Ishikawa (cell line): ENCODE results near the gene ZMYM1.

Experiments
- CEBPB ChIP-seq: IDR thresholded peaks from 2 replicates; pipeline ENCODE4 v1.6.1; 2012
- CREB1 ChIP-seq: IDR thresholded peaks from 2 replicates; pipeline ENCODE4 v1.6.1; 2012; ENCODE audit warnings: low read depth
- EGR1 ChIP-seq: IDR thresholded peaks from 2 replicates; pipeline ENCODE4 v1.6.1; 2012
- EP300 ChIP-seq: IDR thresholded peaks from 2 replicates; pipeline ENCODE4 v1.6.1; 2012; ENCODE audit warnings: borderline replicate concordance
- FOXM1 ChIP-seq: IDR thresholded peaks from 2 replicates; pipeline ENCODE4 v1.6.1; 2012; ENCODE audit warnings: low read depth, borderline replicate concordance
- NFIC ChIP-seq: IDR thresholded peaks from 2 replicates; pipeline ENCODE4 v1.6.1; 2012
- RAD21 ChIP-seq: IDR thresholded peaks from 2 replicates; pipeline ENCODE4 v1.6.1; 2012; ENCODE audit warnings: low read depth
- TAF1 ChIP-seq: IDR thresholded peaks from 2 replicates; pipeline ENCODE4 v1.6.1; 2012; ENCODE audit warnings: low read depth, mild to moderate bottlenecking
- TCF12 ChIP-seq: IDR thresholded peaks from 2 replicates; pipeline ENCODE4 v1.6.1; 2012; ENCODE audit warnings: low read depth
- TEAD4 ChIP-seq: IDR thresholded peaks from 2 replicates; pipeline ENCODE4 v1.6.1; 2012
- YY1 ChIP-seq: IDR thresholded peaks from 2 replicates; pipeline ENCODE4 v1.6.1; 2012; ENCODE audit warnings: low read depth
- ZBTB7A ChIP-seq: IDR thresholded peaks from 2 replicates; pipeline ENCODE4 v1.6.1; 2012; ENCODE audit warnings: low read depth
- TF ChIP-seq, protein P1 (sequence below): IDR thresholded peaks from 2 replicates; pipeline ENCODE4 v1.6.1; 2012; ENCODE audit warnings: low read depth, mild to moderate bottlenecking
- TF ChIP-seq, protein P2 (sequence below): IDR thresholded peaks from 2 replicates; pipeline ENCODE4 v1.6.1; 2012
- TF ChIP-seq, protein P3 (sequence below): IDR thresholded peaks from 2 replicates; pipeline ENCODE4 v1.6.1; 2012

Gene ZMYM1

DNA sequence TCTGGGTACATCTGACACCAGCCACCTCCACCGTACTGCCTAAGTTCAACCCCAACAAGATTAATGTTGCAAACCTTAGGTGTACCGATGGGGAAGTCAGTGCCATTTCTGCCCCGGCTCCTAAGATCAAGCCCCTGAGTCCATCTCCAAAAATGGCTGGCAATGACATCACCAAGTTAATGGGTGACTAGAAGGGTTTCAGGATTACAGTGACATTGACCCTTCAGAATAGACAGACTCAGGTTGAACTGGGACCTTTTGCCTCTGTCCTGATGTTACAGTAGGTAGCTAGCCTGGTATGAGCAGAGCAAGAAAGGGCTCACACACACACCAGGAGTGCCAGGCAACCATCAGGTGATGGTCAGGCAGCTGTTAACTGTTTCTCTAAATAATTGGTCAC is 25.8 kb upstream of the ZMYM1 start:
- TF ChIP-seq TAF1 (no peak), CEBPB (no peak), CREB1 (no peak), RAD21 (no peak), NFIC (no peak), FOXM1 (no peak), YY1 (no peak), EP300 (no peak), EGR1 (no peak), ZBTB7A (no peak), TCF12 (no peak), TEAD4 (no peak)
- TF ChIP-seq, protein P1, sequence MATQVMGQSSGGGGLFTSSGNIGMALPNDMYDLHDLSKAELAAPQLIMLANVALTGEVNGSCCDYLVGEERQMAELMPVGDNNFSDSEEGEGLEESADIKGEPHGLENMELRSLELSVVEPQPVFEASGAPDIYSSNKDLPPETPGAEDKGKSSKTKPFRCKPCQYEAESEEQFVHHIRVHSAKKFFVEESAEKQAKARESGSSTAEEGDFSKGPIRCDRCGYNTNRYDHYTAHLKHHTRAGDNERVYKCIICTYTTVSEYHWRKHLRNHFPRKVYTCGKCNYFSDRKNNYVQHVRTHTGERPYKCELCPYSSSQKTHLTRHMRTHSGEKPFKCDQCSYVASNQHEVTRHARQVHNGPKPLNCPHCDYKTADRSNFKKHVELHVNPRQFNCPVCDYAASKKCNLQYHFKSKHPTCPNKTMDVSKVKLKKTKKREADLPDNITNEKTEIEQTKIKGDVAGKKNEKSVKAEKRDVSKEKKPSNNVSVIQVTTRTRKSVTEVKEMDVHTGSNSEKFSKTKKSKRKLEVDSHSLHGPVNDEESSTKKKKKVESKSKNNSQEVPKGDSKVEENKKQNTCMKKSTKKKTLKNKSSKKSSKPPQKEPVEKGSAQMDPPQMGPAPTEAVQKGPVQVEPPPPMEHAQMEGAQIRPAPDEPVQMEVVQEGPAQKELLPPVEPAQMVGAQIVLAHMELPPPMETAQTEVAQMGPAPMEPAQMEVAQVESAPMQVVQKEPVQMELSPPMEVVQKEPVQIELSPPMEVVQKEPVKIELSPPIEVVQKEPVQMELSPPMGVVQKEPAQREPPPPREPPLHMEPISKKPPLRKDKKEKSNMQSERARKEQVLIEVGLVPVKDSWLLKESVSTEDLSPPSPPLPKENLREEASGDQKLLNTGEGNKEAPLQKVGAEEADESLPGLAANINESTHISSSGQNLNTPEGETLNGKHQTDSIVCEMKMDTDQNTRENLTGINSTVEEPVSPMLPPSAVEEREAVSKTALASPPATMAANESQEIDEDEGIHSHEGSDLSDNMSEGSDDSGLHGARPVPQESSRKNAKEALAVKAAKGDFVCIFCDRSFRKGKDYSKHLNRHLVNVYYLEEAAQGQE: no peak
- TF ChIP-seq, protein P2, sequence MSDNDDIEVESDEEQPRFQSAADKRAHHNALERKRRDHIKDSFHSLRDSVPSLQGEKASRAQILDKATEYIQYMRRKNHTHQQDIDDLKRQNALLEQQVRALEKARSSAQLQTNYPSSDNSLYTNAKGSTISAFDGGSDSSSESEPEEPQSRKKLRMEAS: no peak
- TF ChIP-seq, protein P3, sequence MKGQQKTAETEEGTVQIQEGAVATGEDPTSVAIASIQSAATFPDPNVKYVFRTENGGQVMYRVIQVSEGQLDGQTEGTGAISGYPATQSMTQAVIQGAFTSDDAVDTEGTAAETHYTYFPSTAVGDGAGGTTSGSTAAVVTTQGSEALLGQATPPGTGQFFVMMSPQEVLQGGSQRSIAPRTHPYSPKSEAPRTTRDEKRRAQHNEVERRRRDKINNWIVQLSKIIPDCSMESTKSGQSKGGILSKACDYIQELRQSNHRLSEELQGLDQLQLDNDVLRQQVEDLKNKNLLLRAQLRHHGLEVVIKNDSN: no peak

DNA sequence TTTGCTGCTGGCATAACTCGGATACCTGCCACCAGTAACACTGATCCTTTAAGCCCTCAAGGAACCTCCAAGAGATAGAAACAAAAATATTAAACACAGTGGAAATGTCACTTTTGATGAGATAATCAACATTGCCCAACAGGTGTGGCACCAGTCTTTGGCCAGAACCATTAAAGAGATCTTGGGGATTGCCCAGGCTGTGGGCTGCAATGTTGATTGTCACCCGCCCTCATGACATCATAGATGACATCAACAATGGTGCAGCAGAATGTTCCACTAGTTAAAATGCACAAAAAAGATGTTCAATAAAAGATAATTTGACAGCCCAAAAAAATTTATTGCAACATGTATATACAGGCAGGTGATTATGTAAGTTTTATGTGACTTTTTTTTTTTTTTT is 20.2 kb upstream of the ZMYM1 start:
- no peak for TF ChIP-seq TEAD4
- no peak for TF ChIP-seq RAD21
- TF ChIP-seq CEBPB: no peak
- no peak for TF ChIP-seq TCF12
- no peak for TF ChIP-seq YY1
- no peak for TF ChIP-seq ZBTB7A
- TF ChIP-seq EP300: no peak
- TF ChIP-seq, protein P2: no peak
- no peak for TF ChIP-seq CREB1
- TF ChIP-seq, protein P3: no peak
- TF ChIP-seq FOXM1: no peak
- no peak for TF ChIP-seq EGR1
- no peak for TF ChIP-seq NFIC
- no peak for TF ChIP-seq TAF1
- TF ChIP-seq, protein P1: no peak

DNA sequence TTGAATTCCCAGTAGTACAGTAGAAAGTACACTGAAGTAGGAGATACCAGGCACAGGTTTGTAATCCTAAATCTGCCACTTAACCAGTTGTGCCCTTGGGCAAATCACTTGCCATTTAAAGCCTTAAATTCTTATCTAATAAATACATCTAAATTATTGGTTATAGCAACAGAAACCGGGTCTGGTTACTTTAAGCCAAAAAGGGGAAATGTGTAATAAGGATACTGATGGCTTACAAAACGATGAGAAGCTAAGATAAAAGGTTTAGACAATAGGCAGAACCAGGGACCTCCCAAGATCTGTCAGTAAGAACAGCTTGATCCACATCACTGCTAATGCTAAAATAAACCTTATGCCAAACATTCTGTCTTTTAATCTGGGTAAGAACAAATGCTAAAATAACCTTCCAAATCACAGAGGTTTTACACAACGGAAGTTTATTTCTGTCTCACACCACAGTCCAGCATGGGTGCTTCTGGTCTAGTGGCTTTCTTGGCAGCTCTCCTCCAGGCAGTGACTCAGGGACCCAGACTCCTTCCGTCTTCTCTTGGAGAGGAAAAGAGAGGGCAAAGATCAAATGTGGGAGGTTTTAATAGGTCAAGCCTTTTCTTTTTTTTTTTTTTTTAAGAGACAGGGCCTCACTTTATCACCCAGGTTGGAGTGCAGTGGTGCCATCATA is 16.5 kb upstream of the ZMYM1 start:
- TF ChIP-seq YY1 (no peak), TAF1 (no peak), RAD21 (no peak), FOXM1 (no peak), EP300 (no peak), CREB1 (no peak), EGR1 (no peak), TEAD4 (no peak), CEBPB (no peak), TCF12 (no peak)
- TF ChIP-seq, protein P2: no peak

DNA sequence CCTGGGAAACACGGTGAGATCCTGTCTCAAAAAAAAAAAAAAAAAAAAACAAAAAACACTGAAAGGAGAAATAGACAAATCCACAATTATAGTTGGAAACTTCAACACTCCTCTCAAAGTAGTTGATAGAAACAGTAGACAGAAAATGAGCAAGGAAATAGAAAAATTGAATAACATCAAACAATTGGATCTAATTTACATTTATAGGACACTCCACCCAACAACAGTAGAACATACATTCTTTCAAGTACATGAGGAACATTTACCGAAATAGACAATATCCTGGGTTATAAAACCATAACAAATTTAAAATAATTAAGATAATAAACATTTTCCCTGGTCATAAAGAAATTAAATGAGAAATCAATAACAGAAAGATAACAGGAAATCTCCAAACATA is 14.9 kb upstream of the ZMYM1 start:
- TF ChIP-seq EGR1 (no peak), CREB1 (no peak), FOXM1 (no peak), EP300 (no peak), ZBTB7A (no peak), RAD21 (no peak), CEBPB (no peak), YY1 (no peak), NFIC (no peak), TCF12 (no peak), TEAD4 (no peak), TAF1 (no peak)
- TF ChIP-seq, protein P2: no peak
- TF ChIP-seq, protein P3: no peak
- TF ChIP-seq, protein P1: no peak
